HT-29 (cell line): ENCODE data around the gene MTHFD2. TPM values are rescaled to one million over a fixed set of nuclear protein-coding genes. Genes with fewer than 3 reads are reported as not detected.
"Not testable (repeated sequence)": the region's sequence is repeated elsewhere in the genome, so short reads cannot be mapped to it uniquely, and the experiment has no call there.

ENCODE experiments used
- DNase-seq: peaks from one replicate; pipeline ENCODE4 v3.0.0-alpha.2; 2015; ENCODE audit warnings: low spot score
- total RNA-seq: library from RNA; depleted of rRNA; stranded (reverse); fragments of >200 nt; shearing (Covaris generic); gene quantifications from 2 replicates; pipeline ENCODE4 v1.2.3, GENCODE V29; 2014

Gene MTHFD2
- total RNA-seq, 1 experiment from 2014 or later, result 180 TPM

DNA sequence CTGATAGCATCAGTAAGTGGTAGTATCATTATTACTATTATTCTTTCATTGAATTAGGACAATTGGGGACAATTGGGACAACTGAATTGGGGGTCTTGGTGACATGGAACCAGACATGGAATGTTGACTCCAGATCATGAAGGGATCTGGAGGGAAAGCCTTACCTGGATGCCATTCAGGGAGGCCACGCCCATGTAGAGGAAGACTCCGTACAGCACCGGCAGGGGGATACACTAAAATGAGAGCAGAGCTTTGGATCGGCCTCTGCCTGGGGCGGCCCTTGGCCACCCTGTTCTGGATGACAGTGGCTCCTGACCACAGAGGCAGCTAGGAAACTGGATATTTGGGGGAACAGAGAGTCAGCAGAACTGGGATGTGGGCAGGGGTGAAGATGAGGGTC is 29.2 kb downstream of the MTHFD2 start:
- no peak for DNase-seq

DNA sequence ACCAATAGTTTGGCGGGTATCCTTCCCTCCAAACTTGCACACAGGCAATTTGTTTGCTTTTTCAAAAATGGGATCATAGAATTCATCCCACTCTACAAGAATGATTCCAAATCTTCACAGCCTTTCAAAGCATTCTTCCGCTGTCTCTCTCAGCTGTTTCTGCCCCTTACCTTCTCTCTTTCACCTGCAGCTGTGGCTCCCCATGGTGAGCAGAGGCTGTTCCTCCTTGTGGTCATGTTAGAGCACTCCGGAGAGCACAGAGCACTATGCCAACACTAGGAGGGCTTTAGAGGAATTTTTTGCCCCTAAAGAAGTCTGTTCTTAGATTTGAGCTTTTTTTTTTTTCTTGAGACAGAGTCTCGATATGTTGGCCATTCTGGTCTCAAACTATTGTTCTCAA is 30.4 kb downstream of the MTHFD2 start:
- no peak for DNase-seq

DNA sequence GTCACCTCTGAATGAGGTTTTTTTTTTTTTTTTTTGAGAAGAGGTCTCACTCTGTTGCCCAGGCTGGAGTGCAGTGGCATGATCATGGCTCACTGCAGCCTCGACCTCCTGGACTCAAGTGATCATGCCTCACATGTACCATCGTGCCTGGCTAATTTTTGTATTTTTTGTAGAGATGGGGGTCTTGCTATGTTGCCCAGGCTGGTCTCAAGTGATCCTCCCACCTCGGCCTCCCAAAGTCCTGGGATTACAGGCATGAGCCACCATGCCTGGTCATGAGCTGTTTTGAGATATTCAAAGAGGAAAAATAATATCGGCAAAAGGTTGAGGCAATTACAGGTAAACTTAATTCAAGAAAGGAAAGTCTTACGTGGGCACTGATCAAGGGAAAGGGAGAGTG is 31.4 kb downstream of the MTHFD2 start:
- DNase-seq, result not testable (repeated sequence)

DNA sequence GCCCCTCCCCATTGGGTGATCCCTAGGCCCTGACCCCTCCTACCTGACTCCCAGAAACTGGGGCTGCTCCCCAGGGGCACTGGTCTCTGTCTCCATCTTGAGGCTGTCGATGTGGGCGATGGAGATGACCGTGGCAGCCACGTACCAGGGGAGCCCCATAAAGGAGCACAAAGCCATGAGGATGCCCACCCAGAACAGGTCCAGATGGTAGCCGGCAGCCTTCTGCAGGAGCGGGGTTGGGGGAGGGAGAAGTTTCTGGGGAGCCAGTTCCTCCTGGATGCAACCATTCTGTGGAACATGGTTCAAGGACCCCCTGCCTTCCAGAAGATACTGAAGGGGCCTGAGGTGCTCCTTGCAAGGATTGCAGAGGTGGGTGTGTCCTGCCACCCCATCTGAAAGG is 34.0 kb downstream of the MTHFD2 start:
- no peak for DNase-seq

DNA sequence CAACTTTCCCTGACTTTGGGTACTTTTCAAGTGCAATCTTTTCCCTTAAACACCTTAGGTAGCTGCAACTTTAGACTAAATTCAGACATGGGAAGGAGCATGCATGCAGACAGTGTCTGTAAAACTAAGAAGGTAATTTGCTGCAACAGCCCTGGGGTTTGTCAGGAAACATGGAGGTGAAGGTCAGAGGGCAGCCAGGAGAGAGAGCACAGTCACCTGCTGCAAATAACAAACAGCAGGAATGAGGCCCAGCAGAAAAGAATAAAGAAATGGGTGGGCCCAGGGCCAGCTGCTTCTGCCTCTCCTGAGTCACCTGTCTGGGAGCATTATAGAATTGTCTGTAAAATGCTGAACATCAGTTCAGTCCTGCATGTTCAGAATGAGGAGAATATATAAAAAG is 35.2 kb downstream of the MTHFD2 start:
- DNase-seq, result no peak

DNA sequence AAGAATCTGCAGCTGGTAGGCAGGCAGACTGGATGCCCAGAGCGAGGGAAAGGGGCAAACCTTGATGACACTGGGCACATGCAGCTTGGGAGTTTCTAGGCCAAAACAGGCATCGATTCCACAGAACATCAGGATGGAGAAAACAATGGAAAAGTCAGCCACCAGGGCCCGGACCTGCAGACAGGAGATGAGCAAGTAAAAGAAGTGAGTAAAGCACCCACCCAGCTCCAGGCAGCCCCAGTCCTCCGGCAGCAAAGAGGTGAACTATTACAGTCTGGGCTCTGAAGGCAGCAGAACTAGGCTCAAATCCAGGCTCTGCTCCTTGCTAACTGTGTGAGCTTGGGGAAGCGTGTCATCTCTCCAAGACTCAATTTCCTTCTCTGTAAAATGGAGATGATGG is 36.6 kb downstream of the MTHFD2 start:
- DNase-seq, result no peak

DNA sequence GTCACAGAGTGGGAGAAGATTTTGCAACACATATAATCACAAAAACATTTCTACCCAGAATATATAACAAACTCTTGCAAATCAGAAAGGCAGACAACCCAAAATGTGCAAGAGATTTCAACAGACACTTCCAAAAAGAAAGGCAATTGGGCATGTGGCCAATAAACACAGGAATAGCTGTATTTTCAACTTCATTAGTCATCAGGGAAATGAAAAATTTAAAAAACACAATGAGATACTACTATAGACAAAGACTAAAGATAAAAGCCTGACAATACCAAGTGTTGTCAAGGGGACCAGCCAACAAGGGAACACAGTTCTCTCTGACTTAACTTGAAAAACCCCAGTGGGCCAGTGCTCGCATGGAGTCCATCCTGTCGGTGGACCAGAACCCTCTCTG is 40.5 kb downstream of the MTHFD2 start:
- DNase-seq, result no peak

DNA sequence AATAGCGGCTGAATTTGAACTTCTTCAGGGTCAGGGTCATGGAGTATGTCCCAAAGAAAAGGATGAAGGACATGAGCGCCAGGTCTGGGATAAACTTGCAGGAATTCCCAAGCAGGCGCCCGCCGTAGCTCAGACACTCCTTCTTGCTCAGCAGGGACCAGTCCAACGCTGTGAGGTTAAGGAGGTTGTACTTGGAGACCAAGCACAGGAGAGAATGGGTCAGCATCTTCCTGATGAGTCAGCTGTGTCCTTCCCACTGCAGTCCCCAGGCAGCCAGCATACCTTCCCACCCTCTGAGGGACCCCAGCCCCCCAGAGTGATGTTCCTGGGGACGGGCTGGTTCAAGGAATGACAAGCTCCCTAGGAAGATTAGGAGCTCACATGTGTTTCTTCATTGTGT is 40.9 kb downstream of the MTHFD2 start:
- no peak for DNase-seq

DNA sequence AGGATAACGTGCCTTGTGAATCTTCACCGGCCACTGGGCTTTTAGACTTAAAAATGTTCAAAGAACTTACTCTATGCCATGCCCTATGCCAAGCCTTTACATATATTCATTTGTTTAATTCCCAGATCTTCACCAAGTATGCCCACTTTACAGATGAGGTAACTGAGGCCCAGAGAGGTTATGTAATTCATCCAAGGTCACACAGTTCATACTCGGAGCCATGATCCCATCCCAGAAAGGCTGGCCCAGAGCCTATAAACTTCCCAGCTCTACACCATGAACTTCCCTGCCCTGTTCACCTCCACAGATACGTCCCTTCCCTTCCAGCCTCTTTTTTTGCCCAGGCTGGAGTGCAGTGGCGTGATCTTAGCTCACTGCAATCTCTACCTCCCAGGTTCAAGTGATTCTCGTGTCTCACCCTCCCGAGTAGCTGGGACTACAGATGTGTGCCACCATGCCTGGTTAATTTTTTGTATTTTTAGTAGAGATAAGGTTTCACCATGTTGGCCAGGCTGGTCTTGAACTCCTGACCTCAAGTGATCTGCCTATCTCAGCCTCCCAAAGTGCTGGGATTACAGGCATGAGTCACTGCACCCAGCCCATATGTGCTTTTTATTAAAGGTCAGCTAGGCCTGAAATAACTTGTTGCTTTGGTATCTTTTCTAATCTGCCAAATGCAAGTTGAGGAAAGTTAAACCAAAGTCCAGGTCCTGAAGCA is 44.1 kb downstream of the MTHFD2 start:
- DNase-seq, result no peak

DNA sequence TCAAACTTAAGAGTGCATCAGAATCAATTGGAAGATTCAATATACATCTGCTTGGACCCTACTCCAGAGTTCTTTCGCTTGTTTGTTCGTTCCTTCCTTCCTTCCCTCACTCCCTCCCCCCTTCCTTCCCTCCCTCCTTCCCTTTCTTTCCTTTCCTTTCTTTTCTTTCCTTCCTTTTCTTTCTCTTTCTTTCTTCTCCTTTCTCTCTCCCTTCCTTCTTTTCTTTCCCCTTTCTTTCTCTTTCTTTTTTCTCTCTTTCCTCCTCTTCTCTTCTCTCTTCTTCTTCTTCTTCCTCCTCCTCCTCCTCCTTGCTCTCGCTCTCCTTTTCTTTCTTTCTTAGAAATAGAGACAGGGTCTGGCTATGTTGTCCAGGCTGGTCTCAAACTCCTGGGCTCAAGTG is 45.9 kb downstream of the MTHFD2 start:
- DNase-seq, result no peak

DNA sequence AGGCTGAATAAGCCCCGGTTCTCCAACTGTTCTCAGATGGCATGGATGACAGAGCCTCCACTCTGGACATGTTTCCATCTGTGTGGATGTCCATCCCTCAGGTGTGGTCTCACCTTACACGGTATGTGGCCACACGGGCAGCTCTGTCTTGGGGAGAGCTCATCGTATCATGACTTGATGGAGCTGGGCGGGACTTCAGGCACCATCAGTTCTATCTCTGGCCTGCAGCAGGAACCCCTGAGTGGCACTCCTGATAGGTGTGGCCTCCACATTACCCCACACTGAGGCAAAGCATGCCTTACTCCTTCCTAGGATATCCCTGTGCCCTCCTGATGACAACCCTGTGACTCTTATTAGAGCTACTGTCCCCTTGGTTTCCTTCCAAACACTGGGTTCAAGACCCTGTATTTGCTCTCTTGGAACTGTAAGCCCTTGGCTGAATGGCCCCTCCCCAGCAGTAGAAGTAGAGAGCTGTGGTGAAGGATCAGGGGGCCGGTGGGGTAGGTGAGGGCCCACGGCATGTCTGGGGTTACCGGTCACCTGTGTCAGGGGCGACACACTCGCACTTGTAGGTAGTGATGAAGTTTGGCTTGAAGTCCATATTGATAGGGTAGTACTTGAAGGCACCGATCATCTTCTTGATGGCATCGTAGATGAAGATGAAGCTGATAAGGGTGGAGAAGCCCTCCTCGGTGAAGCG is 48.2 kb downstream of the MTHFD2 start:
- DNase-seq, result no peak

DNA sequence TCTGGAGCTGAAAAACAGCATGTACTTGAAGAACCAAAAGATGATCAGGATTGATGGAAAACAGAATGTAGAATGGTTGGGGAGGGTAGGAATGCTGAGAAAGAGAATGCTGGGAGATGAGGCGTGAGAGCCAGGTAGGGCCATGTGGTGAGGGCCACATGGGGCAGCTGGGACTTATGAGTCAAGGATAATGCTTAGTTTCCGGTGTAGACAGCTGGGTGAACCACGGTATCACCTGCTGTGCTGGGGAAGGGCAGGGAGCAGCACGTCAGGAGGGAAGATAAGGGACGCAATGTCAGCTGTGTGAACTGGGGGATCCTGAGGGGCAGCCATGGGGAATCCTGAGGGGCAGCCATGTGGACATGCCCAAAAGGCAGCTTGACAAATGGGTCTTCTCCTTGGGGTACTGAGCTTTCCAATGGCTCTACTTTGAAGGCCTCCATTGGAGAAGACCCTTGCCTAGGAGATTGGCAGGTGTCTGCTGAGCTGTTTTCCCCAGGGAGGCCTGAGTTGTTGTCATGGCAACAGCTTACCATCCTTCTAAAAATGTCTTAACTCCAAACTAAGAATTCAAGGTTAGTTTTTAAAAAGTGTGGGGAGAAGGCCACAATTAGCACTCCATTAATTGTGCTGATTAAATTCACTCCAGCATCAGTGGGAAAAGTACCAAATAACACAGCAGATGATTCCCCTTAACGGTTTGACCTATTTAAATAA is 51.1 kb downstream of the MTHFD2 start:
- no peak for DNase-seq

DNA sequence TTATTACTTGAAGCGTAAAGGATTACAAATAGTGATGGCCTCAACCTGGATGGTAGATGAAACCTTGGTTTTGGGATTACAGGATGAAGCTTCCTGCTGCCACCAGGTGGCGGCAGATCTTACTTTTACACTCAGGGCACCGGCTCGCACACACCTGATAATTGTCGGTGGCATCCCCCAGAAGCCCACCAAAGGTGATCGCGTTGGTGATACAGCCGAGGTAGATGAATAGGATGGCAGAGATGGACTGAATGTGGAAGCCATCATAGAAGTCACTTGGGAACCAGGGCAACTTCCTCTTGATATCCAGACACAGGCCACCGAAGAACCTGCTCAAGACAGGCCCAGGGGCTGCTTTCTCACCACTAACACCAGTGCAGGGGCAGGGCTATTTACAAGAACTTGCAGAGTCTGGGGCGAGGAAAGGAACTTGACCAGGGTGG is 51.8 kb downstream of the MTHFD2 start:
- DNase-seq, result peak; percentile 51

DNA sequence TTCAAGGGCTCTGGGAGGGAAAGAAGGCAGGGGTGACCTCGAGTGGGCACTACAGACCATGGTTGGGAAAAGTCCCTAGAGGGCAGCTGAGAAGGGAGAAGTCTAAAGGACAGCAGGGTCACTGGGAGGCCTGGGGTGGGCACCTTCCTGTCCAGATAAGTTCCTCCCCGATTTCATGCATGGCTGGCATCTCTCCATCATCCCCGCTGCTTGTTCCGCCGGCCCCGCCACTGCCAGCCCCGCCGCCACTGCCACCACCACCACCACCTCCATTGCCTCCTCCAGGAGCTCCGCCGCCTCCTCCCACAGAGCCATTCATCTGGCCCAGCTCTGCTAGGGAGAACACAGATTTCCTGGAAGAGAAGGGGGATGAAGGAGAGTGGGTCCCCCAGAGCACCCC is 53.6 kb downstream of the MTHFD2 start:
- no peak for DNase-seq

DNA sequence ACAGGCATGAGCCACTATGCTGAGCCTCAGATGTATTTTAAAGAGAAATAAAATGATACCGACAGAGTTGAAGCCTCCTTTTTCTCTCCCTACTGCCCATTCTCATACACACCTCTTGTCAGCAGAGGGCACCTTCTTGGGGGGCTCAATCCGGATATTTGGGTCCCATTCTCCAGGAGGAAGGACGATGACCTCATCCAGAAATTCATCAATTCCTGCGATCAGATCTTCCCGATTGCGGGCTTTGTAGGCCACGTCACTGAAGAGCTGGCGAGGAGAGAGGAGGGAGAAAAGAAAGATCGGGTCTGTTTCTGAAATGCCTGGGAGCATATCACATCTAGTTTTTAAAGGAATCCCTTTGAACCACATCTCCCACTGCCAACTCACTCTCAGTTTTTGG is 54.4 kb downstream of the MTHFD2 start:
- DNase-seq, result no peak

DNA sequence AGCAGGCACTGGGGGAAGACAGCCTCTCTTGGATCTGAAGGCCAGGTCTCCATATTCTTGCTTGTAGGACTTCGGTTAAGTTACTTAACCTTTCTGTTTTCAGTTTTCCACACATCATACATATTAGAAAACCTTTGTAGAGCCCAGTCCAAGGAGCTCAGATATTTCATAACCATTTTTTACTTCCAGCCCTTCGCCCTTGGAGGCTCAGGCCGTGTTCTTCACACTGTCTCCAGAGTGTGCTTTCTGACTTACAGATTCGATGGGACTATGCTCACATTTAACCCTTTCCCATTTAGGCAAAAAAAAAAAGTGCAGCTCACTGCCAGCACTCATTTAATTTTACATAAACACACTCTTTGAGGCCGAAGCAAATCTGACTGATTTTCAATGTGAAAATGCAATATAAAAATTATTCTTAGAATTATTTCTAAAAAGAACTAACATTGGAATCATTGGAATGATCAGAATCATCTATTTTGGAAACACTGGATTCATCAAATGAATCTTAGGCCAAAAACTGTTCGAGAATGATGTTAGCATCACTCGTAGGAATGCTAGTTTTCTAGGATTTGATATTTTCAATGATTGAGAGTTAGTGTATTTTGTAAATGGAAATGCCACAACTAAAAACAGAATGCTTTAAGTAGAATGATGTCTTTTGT is 55.0 kb downstream of the MTHFD2 start:
- DNase-seq, result no peak

DNA sequence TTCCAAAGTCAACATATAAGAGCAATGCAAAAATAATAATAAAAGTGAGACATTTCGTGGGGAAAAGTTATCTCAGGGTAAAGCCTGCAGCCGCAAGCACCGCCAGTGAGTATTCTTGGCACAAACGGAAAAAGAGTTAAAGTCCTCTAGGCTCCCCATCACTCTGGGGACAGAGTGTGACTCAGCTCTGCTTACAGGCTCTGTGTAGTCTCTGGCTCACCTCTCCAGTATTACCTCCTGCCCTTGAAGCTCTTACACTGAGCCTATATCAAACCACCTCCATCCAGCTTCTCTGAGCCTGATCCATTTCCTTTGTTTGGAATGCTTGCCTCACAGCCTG is 55.5 kb downstream of the MTHFD2 start:
- no peak for DNase-seq

DNA sequence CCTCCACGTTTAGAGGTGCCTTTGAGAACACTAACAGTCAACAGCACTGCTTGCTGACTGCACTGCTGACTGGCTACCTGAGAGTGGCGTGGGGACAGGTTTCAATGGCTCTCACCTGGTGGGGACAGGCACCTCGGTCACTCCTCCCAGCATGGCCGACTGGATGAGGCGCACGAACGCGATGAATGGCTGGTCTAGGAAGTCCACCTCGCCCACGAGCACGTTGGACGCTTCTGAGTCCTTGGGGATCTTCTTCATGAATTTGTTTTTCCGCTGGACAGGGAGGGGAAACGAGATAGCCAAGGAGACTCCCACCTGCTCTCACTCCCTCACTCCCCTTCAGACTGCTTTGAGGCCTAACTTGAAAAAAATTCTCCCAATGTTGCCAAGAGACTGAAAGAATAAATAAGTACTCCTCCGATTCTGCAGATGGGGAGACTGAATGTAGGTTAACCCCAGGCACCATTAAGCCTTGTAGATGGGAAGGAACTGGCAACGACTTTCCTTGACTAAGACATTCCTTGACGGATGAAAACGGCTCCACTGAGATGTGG is 57.3 kb downstream of the MTHFD2 start:
- DNase-seq, result no peak

DNA sequence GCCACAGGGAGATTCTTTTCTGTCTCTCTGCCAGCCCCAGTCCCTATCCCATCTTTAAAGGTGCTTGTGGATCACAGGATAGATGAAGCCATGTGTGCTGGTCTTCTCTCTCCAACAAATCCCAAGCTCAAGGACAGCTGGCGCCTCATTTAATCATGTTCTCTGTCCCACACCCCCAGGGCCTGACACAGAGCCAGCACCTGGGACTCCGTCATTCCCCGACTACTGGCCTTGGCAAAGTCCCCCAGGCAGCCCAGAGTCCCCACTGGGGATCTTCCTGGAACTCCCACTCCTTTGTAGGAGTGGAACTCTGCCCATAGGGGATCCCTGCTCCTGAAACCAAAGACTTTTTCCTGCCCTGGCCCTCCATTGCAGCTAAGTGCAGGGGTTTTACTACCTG is 60.8 kb downstream of the MTHFD2 start:
- DNase-seq, result no peak

DNA sequence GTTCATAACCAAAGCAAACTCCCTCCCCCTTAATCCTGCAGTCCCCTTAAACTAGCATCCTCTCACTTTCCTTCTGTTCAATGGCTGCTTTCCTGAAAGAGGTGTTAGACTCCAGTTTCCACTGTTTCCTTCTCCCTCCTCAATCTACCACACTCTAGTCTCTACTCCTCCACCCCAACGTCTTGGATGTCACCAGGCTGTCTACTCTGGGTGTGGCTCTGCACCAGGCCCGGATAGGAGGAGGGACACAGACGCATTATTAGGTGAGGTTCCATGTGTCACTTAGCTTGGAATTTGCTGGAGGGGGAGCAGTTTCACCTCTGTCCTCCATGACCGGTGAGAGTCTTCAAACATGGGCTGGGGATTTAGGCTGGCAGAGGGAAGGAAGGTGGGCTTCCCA is 61.3 kb downstream of the MTHFD2 start:
- DNase-seq, result no peak

DNA sequence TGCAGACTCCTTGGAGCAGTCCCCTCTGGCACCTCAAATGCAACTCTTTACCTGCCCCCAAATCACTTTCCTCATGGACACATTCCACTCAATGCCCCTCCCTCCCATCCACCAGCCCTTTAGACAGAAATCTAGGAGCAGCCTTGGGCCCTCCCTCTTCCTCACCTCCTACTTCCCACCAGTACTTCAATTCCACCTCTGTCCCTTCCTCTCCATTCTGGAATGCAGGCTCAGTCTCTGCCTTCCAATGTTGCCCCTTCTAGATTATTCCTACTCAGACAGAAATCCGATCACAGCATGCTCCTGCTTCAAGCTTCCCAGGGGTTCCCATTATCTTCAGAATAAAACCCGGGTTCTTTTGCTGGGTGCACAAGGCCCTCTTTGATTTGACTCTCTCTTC is 62.1 kb downstream of the MTHFD2 start:
- DNase-seq, result no peak
